GM18499 (cell line): ENCODE measurements around the gene METTL22.

Source experiments
- ATAC-seq: cut with Tn5 transposase; IDR thresholded peaks from one replicate; pipeline ENCODE4 v1.9.1; 2021; ENCODE audit warnings: moderate number of reproducible peaks; ENCODE audit not compliant: insufficient read depth, unreplicated experiment

METTL22 gene

DNA sequence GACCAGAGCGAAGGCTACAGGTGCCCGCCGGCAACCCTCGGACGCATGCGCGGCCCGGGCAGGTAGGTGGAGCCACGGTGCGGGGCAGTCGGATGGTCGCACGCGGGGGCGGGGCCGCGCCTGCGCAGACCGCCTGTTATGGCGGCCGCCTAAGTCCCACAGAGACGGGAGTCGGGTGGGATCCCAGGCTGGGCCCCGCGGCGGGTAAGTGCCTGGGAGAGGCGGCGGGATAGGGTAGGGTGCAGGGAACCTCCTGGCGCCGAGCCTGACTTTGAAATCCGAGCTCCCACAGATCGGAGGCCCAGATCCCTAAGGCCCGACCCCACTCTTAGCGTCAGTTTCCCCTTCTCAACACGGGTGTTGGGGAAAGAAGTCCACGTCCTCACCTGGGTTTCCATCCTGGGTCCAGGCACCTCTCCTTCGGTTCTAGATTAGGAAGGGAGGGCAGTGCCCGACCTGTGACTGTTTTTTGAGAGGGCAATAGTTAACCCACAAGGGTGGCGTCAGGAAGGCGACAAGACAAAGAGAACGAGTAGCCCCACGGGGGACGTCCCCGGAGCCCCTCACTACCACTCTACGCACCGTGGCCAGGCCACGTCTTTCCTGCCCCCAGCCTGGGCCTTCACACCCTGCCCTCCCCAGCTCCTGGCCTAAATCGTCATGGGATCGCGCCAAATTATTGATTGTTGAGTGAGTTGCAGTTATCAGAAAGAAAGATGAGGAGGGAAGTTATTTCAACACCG lies at the start of gene METTL22:
Gene METTL22 (plus strand): TSS at position 127 of the 743 bp plus-strand sequence. CDS start 3,968 bp downstream, outside the sequence.
- ATAC-seq = peak; percentile 69

DNA sequence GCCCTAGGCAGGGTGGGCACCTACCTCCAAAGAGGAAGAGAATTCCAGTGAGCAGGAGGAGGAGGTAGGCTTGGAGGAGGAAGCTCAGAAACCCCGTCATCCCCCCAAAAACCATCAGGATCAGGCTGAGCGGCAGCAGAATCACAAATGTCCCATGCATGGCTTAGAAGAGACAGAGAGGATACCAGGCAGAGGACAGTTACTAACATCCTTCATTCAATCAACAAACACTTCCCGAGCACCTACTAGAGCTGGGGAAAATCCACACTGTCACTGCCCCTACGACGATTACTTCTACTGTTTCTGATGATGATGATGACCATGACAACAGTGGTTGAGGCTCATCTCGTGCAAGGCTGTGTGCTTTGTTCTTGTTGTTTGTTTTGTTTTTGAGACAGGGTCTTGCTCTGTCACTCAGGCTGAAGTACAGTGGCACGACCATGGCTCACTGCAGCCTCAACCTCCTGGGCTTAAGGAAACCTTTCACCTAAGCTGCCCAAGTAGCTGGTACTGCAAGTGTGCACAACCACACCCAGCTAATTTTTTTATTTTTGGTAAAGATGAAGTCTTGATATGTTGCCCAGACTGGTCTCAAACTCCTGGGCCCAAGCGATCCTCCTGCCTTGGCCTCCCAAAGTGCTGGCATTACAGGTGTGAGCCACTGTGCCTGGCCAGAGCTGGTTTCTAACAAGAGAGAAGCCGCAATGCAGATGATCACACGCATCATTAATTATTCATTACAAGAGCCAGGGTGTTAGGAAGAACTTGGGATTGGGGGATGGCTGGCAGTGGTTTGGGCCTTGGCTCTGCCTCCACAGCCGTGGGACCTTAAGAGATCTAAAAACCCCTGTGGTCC lies 49.2 kb upstream of the METTL22 start:
- ATAC-seq = no peak

- ATAC-seq = no peak
These were observed 48.4 kb upstream of the METTL22 start for GRCh38 chr16:8572919-8573724.

- ATAC-seq = no peak
These were observed 46.1 kb upstream of the METTL22 start for GRCh38 chr16:8575399-8575798.

DNA sequence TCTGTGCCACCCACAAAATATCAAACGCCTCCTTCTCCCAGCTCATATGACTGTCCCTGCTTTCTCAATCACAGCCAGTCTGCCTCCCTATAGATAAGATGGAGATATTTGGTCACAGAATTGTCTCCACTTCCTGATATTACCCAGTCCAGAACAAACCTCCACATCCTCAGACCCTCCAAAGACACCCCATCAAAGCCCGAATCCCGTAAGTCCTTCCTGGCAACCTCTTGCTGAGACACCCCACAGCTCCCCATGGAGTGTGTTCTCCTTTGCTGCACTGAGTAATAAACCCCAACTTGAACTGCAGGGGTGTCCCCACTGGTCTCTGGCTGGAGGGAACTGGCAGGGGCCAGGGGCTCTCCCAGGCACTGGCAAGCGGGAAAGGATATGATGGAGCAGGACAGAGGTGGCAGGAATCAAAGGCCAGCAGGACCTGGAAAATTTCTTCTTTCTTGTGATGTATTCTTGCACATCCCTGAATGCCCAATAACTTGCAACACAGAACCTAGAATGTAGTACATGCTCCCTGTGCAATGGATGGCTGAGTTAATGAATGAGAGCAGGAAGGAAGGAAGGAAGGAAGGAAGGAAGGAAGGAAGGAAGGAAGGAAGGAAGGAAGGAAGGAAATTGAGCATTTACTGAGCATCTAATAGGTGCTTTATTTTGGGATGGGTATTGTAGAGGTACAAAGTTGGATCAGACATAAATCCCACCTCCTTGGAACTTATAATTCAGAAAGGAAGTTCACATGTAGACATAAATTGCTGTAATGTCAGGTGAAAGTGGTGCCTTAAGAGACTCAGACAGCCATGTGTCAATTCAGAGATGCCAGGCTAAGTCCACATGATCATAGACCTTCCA lies 45.1 kb upstream of the METTL22 start:
- ATAC-seq = no peak

- ATAC-seq = no peak
These were observed 43.7 kb upstream of the METTL22 start for GRCh38 chr16:8577678-8578304.

DNA sequence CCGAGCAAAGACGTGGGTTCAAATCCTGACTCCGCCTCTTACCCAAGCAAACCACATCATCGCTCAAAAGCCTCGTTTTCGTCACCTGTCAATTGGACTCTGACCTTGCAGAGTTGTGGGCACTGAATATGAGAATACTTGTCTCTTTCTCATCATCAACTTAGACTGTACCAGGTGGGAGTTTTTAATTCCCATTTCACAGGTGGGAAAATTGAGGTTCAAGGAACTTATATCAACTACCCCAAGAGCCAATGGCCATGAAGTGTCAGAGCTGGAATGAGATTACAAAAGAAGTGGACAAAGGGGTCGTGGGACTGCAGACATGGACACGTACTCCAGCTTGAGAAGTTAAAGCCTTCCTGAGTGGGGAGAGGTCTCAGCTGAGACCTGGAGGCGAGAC lies 41.9 kb upstream of the METTL22 start:
- ATAC-seq = no peak

DNA sequence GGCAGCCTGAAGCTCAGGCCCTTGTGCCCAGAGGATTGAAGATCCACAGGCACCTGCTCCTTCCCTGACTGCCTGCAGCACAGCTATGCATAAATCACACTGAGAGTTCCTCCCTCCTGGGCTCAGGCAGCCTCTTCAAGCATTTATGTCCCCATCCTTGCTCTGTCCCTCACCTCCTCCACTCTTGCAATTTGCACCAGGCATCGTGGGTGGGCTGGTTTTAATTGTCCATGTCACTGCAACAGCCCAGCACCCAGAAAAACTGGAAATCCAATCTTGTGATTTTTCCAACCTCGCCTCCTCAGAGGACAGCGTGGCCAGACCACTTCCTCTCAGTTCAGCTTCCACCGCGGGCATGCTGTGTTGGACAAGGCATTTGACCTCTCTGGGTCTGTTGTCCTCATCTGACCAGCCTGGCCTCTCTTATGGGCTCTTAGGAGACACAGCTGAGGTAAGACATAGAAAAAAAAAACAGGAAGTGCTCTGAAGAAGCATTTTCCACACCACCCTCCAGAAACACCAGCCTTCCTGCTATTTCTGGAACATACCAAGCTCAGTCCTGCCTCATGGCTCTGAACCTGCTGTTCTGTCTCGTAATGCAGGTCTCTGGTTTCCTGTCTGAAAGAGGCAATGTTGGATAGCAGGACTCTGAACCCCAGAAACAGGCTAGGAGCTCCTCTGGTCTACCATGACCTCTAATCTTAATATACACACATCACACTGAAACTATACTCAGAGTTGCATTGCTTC lies 39.5 kb upstream of the METTL22 start:
- ATAC-seq = no peak

- no peak for ATAC-seq
These were observed 38.3 kb upstream of the METTL22 start for GRCh38 chr16:8583199-8583598.

- ATAC-seq = no peak
These were observed 37.8 kb upstream of the METTL22 start for GRCh38 chr16:8583732-8584131.

DNA sequence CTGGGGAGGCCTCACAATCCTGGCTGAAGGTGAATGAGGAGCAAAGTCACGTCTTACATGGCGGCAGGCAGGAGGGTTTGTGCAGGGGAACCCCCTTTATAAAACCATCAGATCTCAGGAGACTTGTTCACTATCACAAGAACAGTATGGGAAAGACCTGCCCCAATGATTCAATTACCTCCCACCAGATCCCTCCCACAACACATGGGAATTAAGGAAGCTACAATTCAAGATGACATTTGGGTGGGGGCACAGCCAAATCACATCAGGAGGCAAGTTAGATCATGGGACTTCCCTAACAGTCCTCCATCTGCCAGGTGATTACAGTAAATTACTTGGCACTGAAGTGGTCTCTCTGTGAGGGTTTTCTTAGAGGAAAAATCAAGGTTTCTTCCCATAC lies 36.5 kb upstream of the METTL22 start:
- no peak for ATAC-seq

GRCh38 chr16:8585857-8586256 lies 35.6 kb upstream of the METTL22 start:
- no peak for ATAC-seq

DNA sequence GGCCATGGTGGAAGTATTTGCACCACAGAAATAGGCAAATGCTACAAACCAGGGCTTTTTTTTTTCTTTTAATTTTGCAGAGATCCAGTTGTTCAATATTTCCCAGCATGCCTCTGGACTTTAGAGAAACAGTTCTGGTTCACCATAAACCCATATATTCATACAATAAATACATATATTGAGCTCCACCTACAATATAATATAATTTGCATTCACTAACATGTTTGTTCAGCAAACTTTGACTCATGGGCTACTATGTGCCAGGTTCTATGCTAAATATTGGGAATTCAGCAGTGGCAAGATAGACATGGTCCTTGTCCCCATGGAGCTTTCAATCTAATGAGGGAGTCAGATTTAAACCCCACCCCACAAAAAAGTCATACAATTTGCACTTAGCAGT lies 34.4 kb upstream of the METTL22 start:
- ATAC-seq = no peak

DNA sequence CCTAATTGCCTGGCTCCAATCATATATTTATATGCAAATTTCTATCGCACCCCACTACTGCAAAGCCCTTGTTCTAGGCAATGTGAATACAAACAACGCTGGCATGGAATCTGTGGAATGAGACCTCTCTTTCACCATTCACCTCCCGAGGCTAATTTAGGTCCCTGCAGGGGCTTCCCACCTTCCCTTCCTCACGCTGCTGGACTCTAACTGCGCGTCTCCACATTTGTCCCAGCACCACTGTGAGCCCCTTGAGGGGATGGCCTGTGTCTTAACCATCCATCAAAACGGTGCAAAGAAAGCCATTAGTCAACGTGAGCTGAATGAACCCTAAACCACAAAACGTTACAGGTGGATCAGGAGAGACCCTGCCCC lies 32.8 kb upstream of the METTL22 start:
- ATAC-seq = no peak

DNA sequence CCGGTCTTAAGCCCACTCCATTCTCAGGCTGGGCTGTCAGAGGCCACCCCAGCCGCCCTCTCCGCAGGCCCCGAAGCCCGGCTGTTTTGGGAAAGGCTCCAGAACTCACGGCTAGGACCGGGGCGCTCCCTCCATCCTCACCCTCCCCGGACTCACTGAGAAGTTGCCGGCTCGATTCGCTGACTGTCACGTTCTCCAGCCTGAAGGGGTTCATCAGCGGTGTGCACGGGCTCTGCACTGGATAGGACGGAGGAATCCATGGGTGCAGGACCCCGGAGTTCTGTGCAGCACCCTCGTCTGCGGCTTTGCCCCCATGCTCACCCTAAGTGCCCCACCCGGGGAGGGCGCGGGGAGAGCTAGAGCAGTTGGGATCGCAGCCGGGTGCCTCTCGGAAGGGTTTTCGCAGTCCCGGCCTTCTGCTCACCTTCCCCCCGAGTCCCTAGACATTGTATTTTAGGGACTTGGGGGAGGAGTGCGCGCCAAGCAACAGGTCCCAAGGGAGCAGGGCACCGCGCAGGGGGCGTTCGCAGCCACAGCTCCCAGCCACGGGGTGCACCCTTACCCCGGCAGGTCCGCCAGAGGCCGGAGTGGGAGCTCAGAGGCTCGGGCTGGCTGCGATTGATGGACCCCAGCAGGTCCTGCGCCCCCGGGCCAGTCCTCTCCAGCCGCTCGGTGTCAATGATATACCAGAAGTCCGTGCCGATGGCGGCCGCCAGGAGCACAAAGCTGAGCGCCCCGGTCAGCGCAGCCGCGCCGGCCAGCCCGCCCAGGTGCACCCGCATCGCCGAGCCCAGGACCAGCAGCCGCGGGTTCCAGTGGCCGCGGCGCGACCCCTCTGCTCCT lies 32.2 kb upstream of the METTL22 start:
- no peak for ATAC-seq

GRCh38 chr16:8589900-8590688 lies 31.4 kb upstream of the METTL22 start, which contains the start of gene TMEM114:
Gene TMEM114 (minus strand): TSS chr16:8590511. CDS start chr16:8589838, 673 bp downstream.
- no peak for ATAC-seq

DNA sequence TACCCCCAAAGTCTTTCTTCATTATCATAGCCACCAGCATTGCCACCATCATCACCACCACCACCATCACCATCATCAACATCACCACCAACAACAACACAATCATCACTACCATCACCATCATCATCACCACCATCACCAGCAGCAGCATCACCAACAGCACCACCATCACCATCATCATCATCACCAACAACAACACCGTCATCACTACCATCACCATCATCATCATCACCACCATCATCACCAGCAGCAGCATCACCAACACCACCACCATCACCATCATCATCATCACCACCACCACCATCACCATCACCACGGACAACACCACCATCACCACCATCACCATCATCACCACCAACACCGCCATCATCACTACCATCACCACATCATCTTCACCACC lies 30.7 kb upstream of the METTL22 start:
- ATAC-seq = no peak
